Thoracic aorta (tissue), 2 donors: ENCODE measurements around the gene RUNX2. TPM values are rescaled to one million over a fixed set of nuclear protein-coding genes. Genes with fewer than 3 reads are reported as not detected.

Source experiments
- ATAC-seq: fragments of 150-250 bp; one replicate; pipeline ENCODE4 v1.8.0; 2017; ENCODE audit warnings: low read depth; ENCODE audit not compliant: insufficient number of reproducible peaks, low FRiP score
- DNase-seq: peaks from one replicate; pipeline ENCODE4 v3.0.0-alpha.2; 2020; ENCODE audit warnings: low spot score
- H3K27ac ChIP-seq, 2 donors: fragments of 200-600 bp; sonication (generic); 1 replicate in 1 of 2; 2 replicates in 1 of 2; pipeline ENCODE4 v1.5.1; 2016; ENCODE audit warnings: mild to moderate bottlenecking in 2 of 2, moderate library complexity in 2 of 2
- H3K27me3 ChIP-seq: fragments of 200-600 bp; sonication (generic); replicated peaks from 2 replicates; pipeline ENCODE4 v1.6.0; 2016; ENCODE audit warnings: mild to moderate bottlenecking; ENCODE audit not compliant: insufficient read depth
- H3K36me3 ChIP-seq: fragments of 200-600 bp; sonication (generic); one replicate; pipeline ENCODE4 v1.5.1; 2016
- H3K4me1 ChIP-seq, 2 donors: fragments of 200-600 bp; sonication (generic); 1 replicate in 1 of 2; 2 replicates in 1 of 2; pipeline versions ENCODE4 v1.5.1 to v1.6.0; 2016; ENCODE audit warnings: low read depth in 2 of 2, mild to moderate bottlenecking in 1 of 2; ENCODE audit not compliant: control insufficient read depth in 1 of 2
- H3K4me3 ChIP-seq: fragments of 200-600 bp; sonication (generic); 2 replicates; pipeline ENCODE4 v1.5.1; 2016; ENCODE audit warnings: mild to moderate bottlenecking
- H3K9me3 ChIP-seq: fragments of 200-600 bp; sonication (generic); 2 replicates; pipeline ENCODE4 v1.5.1; 2016
- CTCF ChIP-seq: fragments of 200-600 bp; sonication (generic); IDR thresholded peaks from one replicate; pipeline ENCODE4 v1.5.1; 2019; ENCODE audit warnings: antibody characterized with exemption
- total RNA-seq, 2 donors: library from RNA; depleted of rRNA; stranded (reverse); fragments of >200 nt; gene quantifications; one replicate each; pipeline versions ENCODE4 v1.1.0 to v1.2.3, GENCODE V29; 2016

RUNX2 gene
- total RNA-seq, 2 donors from 2014 or later: 3.2 to 7.9 TPM

DNA sequence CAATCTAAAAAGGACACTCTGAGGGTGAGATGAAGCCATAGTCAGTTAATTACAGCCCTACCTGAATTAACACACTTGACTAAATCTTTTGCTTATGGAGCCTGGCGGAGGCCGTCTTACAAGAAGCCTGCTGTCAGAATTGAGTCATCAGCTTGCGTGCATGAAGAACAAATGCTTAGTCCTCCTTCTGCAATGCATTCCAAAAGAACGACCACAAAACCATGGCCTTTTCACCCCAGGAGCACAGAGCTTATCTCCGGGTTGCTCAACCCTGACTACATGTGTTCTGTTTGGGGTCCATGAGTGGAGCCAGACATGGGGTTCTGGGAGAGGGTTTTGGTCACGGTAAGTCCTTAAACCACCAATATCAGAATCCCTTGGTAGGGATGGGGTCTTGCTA is 369.5 kb downstream of the RUNX2 start:
- Histone ChIP-seq H3K9me3 (no peaks in the 10 kb centered on the region), H3K36me3 (no peaks in the 10 kb centered on the region), H3K4me1 (no peaks in the 10 kb centered on the region), H3K27ac (no peak overlapping the region), H3K27me3 (no peaks in the 10 kb centered on the region), H3K4me3 (no peak overlapping the region)
- ATAC-seq (no peak), DNase-seq (no peak)
- TF ChIP-seq CTCF: no peak

DNA sequence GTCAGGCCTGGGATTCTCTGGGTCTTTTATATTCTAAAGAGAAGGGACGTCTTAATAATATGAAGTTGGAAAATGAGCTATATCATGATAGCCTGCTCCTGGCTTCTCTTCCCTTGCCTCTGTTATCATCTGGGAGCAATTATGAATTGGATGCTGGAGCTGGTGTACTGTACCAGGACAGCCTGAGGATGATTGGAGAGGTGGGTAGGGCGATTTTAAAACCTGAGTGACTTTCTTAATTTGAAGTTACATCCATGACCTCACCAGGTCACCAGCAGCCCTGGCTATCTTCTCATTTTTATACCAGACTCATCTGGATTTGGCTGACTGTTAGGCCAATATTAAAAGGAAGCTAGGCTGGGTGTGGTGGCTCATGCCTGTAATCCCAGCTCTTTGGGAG is 369.9 kb downstream of the RUNX2 start:
- H3K36me3 ChIP-seq: no peaks in the 10 kb centered on the region
- no peak for ATAC-seq
- no peaks in the 10 kb centered on the region for H3K9me3 ChIP-seq
- TF ChIP-seq CTCF: no peak
- H3K27ac ChIP-seq: no peak overlapping the region
- H3K4me3 ChIP-seq: no peak overlapping the region
- H3K4me1 ChIP-seq: no peaks in the 10 kb centered on the region
- no peak for DNase-seq
- H3K27me3 ChIP-seq: no peaks in the 10 kb centered on the region

DNA sequence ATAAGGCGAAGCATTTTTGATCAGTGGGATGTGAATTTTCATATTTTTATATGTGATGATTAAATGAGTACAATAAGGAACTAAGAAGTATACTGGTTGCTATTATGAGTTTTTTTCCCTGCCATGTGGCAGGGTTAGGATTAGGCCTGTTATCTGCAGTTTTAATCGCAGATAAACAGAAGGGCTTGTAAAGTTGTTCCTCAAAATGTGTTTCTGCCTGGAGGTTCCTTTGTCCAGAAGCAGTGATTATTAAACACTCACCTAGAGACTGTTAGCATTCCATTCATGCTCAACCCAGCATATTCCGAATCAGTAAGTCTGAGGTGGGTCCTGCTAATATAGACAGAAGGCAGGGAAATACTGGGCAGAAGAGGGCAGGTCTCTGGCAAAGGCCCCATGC is 371.5 kb downstream of the RUNX2 start:
- H3K36me3 ChIP-seq: no peaks in the 10 kb centered on the region
- no peak for TF ChIP-seq CTCF
- H3K27ac ChIP-seq: no peak overlapping the region
- no peaks in the 10 kb centered on the region for H3K9me3 ChIP-seq
- no peak overlapping the region for H3K4me3 ChIP-seq
- no peak for ATAC-seq
- DNase-seq: no peak
- no peaks in the 10 kb centered on the region for H3K4me1 ChIP-seq
- H3K27me3 ChIP-seq: no peaks in the 10 kb centered on the region

DNA sequence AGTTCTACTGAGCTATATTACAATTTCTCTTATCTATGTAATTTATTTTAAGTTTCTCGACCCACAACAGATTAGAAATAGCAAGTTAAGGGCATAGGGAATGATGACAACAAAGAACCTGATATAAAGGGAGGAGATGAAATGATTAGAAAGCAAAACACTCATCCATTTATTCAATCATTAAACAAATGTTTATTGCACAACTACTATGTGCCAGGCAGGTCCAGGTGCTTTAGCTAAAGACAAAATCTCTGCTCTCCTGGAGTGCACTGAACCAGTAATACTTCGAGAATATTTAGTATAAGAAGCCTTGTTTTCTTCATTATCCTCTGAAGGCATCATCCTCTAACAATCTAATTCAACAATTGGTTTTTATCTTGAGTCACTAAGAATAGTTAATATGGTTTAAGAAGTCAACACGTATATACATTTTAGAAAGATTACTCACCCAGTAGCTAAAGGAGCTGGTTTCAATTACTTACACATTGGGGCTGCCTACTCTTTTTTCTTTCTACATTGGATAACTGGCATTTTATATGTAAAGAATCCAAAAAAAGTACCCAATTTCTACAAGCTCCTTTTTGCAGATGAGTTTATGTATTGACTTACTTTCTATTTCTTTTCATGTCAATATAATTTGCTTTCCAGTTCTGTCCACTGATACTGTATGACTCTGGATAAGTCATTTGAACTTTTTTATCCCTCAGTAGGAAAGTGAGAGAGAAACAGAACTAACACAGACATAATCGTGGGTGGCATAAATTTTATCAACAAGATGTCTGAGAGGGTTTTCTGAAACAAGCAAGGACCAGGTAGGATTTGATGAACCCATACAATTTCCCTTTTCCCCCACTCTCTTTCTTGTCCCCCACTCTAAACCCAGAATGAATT is 375.0 kb downstream of the RUNX2 start:
- no peaks in the 10 kb centered on the region for H3K36me3 ChIP-seq
- ATAC-seq (no peak), DNase-seq (no peak)
- no peaks in the 10 kb centered on the region for H3K4me1 ChIP-seq
- no peak overlapping the region for H3K27ac ChIP-seq
- H3K4me3 ChIP-seq: no peak overlapping the region
- no peaks in the 10 kb centered on the region for H3K27me3 ChIP-seq
- no peak for TF ChIP-seq CTCF
- no peaks in the 10 kb centered on the region for H3K9me3 ChIP-seq

- Histone ChIP-seq H3K27ac (no peak overlapping the region), H3K9me3 (no peaks in the 10 kb centered on the region), H3K4me1 (no peaks in the 10 kb centered on the region), H3K27me3 (no peaks in the 10 kb centered on the region), H3K4me3 (no peak overlapping the region), H3K36me3 (no peaks in the 10 kb centered on the region)
- DNase-seq (no peak), ATAC-seq (no peak)
- TF ChIP-seq CTCF: no peak
Measured at GRCh38 chr6:45704056-45704800, 376.1 kb downstream of the RUNX2 start.
